D721Med (cell line): ENCODE results near the gene LRRC1.

Experiments
- DNase-seq: peaks from one replicate; pipeline ENCODE4 v3.0.0; 2011; ENCODE audit warnings: low spot score; ENCODE audit not compliant: insufficient read length
- FAIRE-seq: peaks from 2 replicates; lab custom pipeline; 2011; peaks lifted over from hg19 to GRCh38; lab: Jason Lieb, UNC
- CTCF ChIP-seq: IDR thresholded peaks from 2 replicates; pipeline ENCODE4 v1.5.1; 2012; ENCODE audit warnings: mild to moderate bottlenecking, control low read depth; ENCODE audit not compliant: insufficient read depth; ENCODE audit errors: missing control alignments

The LRRC1 gene

GRCh38 chr6:53831081-53831869 lies 36.5 kb downstream of the LRRC1 start:
- TF ChIP-seq CTCF, result no peak

GRCh38 chr6:53831936-53832660 lies 37.3 kb downstream of the LRRC1 start:
- no peak for DNase-seq
- no peak for FAIRE-seq

More at GRCh38 chr6:53831081-53831869, 36.5 kb downstream of the LRRC1 start:
- FAIRE-seq, result peak; percentile 35
- no peak for DNase-seq

GRCh38 chr6:53833155-53833554 lies 38.4 kb downstream of the LRRC1 start:
- DNase-seq (no peak), FAIRE-seq (peak; percentile 32)
- TF ChIP-seq CTCF, result no peak

More at GRCh38 chr6:53831936-53832660, 37.3 kb downstream of the LRRC1 start:
- no peak for TF ChIP-seq CTCF

GRCh38 chr6:53834132-53834531 lies 39.3 kb downstream of the LRRC1 start:
- DNase-seq (no peak), FAIRE-seq (no peak)
- no peak for TF ChIP-seq CTCF

- TF ChIP-seq CTCF, result no peak
- DNase-seq (no peak), FAIRE-seq (peak; percentile 94)
These were observed 43.3 kb downstream of the LRRC1 start for GRCh38 chr6:53837865-53838769.

GRCh38 chr6:53840027-53840426 lies 45.2 kb downstream of the LRRC1 start:
- FAIRE-seq (no peak), DNase-seq (no peak)
- no peak for TF ChIP-seq CTCF
